Measurements from ENCODE around the gene GABRD. TPM values are rescaled to one million over a fixed set of nuclear protein-coding genes. Genes with fewer than 3 reads are reported as not detected.

GABRD gene
- polyA plus RNA-seq, 1 donor from 2014 or later = not detected

DNA sequence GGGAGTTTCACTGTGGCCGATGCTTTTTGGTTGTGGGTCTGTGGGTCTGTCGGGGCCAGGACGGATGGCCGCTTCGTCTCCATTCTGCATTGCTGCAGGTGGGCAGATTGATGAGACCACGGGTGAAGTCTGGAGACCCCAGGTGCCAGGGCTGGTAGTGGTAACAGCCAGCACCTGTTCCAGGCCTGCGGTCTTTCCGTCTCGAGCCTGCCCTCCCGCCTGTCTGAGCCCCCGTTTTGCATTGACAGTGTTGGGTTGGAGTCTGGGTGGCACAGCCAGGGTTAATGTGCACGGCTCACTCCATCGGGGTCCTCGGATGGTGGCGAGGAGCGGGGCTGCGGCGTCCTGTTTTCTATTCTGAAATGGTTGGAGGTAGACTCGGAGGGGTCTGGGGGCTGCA is 55.3 kb downstream of the GABRD start:
- Mint-ChIP-seq H3K27ac (no peak overlapping the region), H3K4me3 (no peak overlapping the region), H3K4me1 (no peaks in the 10 kb centered on the region), H3K9me3 (peaks cover 2 to 16% (median 8%) of the 10 kb centered on the region in 3 donors), H3K27me3 (no peaks in the 10 kb centered on the region), H3K36me3 (peaks cover 13% of the 10 kb centered on the region)

DNA sequence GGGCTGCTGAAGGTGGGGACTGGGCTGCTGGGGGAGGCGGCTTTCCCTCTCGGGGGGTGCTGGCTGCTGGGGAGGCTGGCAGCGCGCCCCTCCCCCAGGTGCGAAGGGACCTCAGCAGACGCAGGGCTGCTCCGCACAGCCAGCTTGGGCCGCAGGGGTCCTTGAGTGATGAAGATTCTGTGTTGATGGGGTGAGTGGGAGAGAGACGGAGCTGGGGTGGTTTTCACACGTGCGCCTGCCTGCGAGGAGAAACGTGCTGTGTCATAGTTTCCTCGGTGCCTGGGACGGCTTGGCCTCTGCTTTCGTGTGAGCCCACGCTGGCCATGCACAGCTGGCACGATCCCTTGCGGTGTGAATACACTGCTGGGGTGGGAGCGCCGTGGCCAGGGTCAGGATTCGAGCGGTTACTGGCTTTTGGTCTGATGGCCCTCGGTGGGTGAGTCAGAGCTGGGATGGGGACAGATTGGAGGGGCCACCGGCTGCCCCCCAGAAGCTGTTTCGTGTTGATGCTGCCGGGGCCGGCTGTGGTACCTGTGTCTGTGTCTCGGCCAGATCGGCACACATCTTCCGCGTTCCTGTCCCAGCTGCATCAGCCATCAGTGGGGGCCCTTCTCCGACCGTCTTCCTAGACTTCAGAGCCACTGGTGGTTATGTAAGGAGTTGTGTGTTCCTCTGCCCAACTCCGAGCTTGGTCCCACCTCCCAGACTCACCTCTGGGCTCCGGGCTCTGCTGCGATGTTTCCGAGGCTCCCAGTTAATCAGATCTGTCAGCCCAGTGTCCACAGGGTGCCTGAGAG is 56.0 kb downstream of the GABRD start:
- Mint-ChIP-seq H3K4me1 (no peaks in the 10 kb centered on the region), H3K4me3 (no peak overlapping the region), H3K36me3 (peaks cover 13% of the 10 kb centered on the region), H3K27me3 (no peaks in the 10 kb centered on the region), H3K9me3 (peaks cover 2 to 16% (median 8%) of the 10 kb centered on the region in 3 donors), H3K27ac (no peak overlapping the region)

- Mint-ChIP-seq H3K4me1 (no peaks in the 10 kb centered on the region), H3K4me3 (no peak overlapping the region), H3K27me3 (no peaks in the 10 kb centered on the region), H3K27ac (no peak overlapping the region), H3K9me3 (peaks cover 2 to 16% (median 10%) of the 10 kb centered on the region in 3 donors), H3K36me3 (peaks cover 13% of the 10 kb centered on the region)
Measured at GRCh38 chr1:2076826-2077225, 57.7 kb downstream of the GABRD start.

DNA sequence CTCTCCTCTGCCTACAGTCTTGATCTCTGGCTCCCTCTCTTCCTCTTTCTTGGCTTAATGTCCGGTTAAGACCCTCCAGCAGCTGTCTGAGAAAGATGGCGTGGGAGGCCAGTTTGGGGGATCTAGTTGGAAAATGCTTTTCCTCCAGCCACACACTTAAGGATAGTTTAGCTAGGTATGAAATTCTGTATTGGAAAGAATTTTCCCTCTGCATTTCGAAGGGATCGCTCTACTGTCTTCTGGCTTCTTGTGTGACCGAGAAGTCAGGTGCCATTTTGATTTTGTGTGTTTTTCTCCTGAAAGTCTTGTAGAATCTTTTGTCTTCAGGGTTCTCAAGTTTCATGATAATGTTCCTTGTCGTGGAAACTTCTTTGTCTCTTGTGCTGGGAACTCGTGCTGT is 59.0 kb downstream of the GABRD start:
- Mint-ChIP-seq H3K27ac (no peak overlapping the region), H3K4me1 (peaks cover 0 to 3% (median 0%) of the 10 kb centered on the region in 3 donors), H3K4me3 (peak overlapping the region in 2 of 4 donors; percentile 48 to 71), H3K27me3 (no peaks in the 10 kb centered on the region), H3K9me3 (peaks cover 2 to 16% (median 10%) of the 10 kb centered on the region in 3 donors), H3K36me3 (peaks cover 13% of the 10 kb centered on the region)

- Mint-ChIP-seq H3K27ac (no peak overlapping the region), H3K36me3 (peaks cover 10% of the 10 kb centered on the region), H3K27me3 (no peaks in the 10 kb centered on the region), H3K4me1 (peaks cover 0 to 3% (median 0%) of the 10 kb centered on the region in 3 donors), H3K4me3 (no peak overlapping the region), H3K9me3 (peaks cover 2 to 16% (median 10%) of the 10 kb centered on the region in 3 donors)
Measured at GRCh38 chr1:2079396-2080085, 60.4 kb downstream of the GABRD start.

DNA sequence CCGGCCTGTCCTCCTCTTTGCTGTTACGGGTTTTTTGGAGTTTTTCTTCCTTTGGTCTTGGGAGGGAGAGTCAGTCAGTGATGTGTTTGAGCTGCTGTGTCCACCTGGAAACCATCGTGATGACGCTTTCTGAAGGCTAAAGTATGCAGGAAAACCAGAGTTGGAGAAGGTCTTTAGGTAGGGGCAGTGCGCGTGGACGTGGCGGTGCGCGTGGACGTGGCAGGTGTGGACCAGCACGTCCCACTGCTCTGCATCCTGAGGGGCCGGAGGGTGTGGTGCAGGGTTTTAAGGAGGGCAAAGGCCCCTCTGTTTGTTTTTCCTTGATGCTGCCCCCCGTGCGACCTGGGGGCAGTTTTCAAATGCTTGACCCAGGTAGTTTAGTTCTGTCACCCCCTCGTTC is 61.0 kb downstream of the GABRD start:
- peaks cover 10% of the 10 kb centered on the region for H3K36me3 Mint-ChIP-seq
- H3K4me3 Mint-ChIP-seq = peak overlapping the region in 1 of 4 donors; percentile 43
- H3K9me3 Mint-ChIP-seq = peaks cover 2 to 16% (median 10%) of the 10 kb centered on the region in 3 donors
- H3K27me3 Mint-ChIP-seq = no peaks in the 10 kb centered on the region
- peaks cover 0 to 3% (median 0%) of the 10 kb centered on the region in 3 donors for H3K4me1 Mint-ChIP-seq
- no peak overlapping the region for H3K27ac Mint-ChIP-seq

Other genes starting within 250 kb of the GABRD start
- gene NADK, start 240.9 kb upstream of the GABRD start, polyA plus RNA-seq = 55.6 TPM
- gene GNB1, start 128.3 kb upstream of the GABRD start, polyA plus RNA-seq = 40.0 TPM
- gene CALML6, start 104.1 kb upstream of the GABRD start, polyA plus RNA-seq = not detected
- not detected for gene TMEM52, start 100.1 kb upstream of the GABRD start, polyA plus RNA-seq
- not detected for gene CFAP74, start 15.6 kb upstream of the GABRD start, polyA plus RNA-seq
- gene PRKCZ, start 31.1 kb downstream of the GABRD start, polyA plus RNA-seq = 12.0 TPM
- gene FAAP20, start 175.4 kb downstream of the GABRD start, polyA plus RNA-seq = 78.2 TPM
- 0.78 TPM for gene SKI, start 209.0 kb downstream of the GABRD start, polyA plus RNA-seq

All from IgD-negative memory B cell (primary cell).